ENCODE measurements around the gene UBE2G2.

GRCh38 chr21:44790368-44790767, 11.3 kb downstream of the UBE2G2 start:
- TF ChIP-seq ZFP3 (CRISPR knock-in tag; IDR thresholded peaks at IDR 0.05) = no peak
- no peak for TF ChIP-seq RARB (CRISPR knock-in tag; IDR thresholded peaks at IDR 0.05)
- TF ChIP-seq CREB5 (CRISPR knock-in tag; IDR thresholded peaks at IDR 0.05; ENCODE audit: low read depth) = no peak
- no peak for TF ChIP-seq PPARA (CRISPR knock-in tag; IDR thresholded peaks at IDR 0.05; ENCODE audit: borderline replicate concordance)
- no peak for TF ChIP-seq ZNF8 (CRISPR knock-in tag; IDR thresholded peaks at IDR 0.05)
- TF ChIP-seq ZFP30 (CRISPR knock-in tag; IDR thresholded peaks at IDR 0.05) = no peak
- TF ChIP-seq ARNTL (CRISPR knock-in tag; IDR thresholded peaks at IDR 0.05; ENCODE audit: borderline replicate concordance, low read depth) = no peak
- no peak for TF ChIP-seq TOX (CRISPR knock-in tag; IDR thresholded peaks at IDR 0.05; ENCODE audit: borderline replicate concordance)
- TF ChIP-seq SNAI2 (CRISPR knock-in tag; IDR thresholded peaks at IDR 0.05) = no peak
- TF ChIP-seq PATZ1 (CRISPR knock-in tag; IDR thresholded peaks at IDR 0.05; ENCODE audit: borderline replicate concordance) = no peak
- no peak for TF ChIP-seq CSRNP3 (CRISPR knock-in tag; IDR thresholded peaks at IDR 0.05)
- no peak for TF ChIP-seq ZC3H10 (CRISPR knock-in tag; IDR thresholded peaks at IDR 0.05)
- TF ChIP-seq POU6F1 (CRISPR knock-in tag; IDR thresholded peaks at IDR 0.05; ENCODE audit: borderline replicate concordance, low read depth) = no peak
- no peak for TF ChIP-seq ZNF565 (CRISPR knock-in tag; conservative IDR thresholded peaks at IDR 0.05; ENCODE audit: low read depth)

All from SK-N-SH treated with all-trans-retinoic acid at 6 μM for 48 hours (cell line).